HL-60 (cell line): ENCODE results near the gene NOP10.

Experiments used
- DNase-seq, 2 experiments: peaks; one replicate each; pipeline ENCODE4 v3.0.0-alpha.2; 2010 to 2020; ENCODE audit warnings: low read depth in 1 of 2, low spot score in 1 of 2
- H3K27ac ChIP-seq: fragments of 250-450 bp; sonication (Bioruptor Pico); replicated peaks from 2 replicates; pipeline ENCODE4 v1.5.1; 2020; ENCODE audit warnings: mild to moderate bottlenecking, moderate library complexity
- H3K27me3 ChIP-seq: fragments of 250-450 bp; sonication (Bioruptor Pico); 2 replicates; pipeline ENCODE4 v1.5.1; 2021; ENCODE audit warnings: mild to moderate bottlenecking, moderate library complexity; ENCODE audit not compliant: insufficient read depth, poor library complexity, severe bottlenecking
- H3K4me3 ChIP-seq: replicated peaks from 2 replicates; pipeline ENCODE4 v1.5.1; 2011; ENCODE audit warnings: mild to moderate bottlenecking, control low read depth, low read length; ENCODE audit not compliant: insufficient read depth
- GABPA ChIP-seq: IDR thresholded peaks from 2 replicates; pipeline ENCODE4 v1.6.1; 2012; ENCODE audit warnings: low read depth
- POLR2AphosphoS5 ChIP-seq: IDR thresholded peaks from 2 replicates; pipeline ENCODE4 v1.6.1; 2012; ENCODE audit warnings: low read depth
- SPI1 ChIP-seq: IDR thresholded peaks from 2 replicates; pipeline ENCODE4 v1.6.1; 2012; ENCODE audit warnings: low read depth, mild to moderate bottlenecking, borderline replicate concordance
- TF ChIP-seq, protein P1 (sequence below): IDR thresholded peaks from one replicate; pipeline ENCODE4 v1.5.1; 2011; ENCODE audit warnings: low read length, control low read depth, inconsistent platforms; ENCODE audit not compliant: insufficient read depth
- TF ChIP-seq, protein P2 (sequence below): IDR thresholded peaks from 2 replicates; pipeline ENCODE4 v1.6.1; 2012; ENCODE audit warnings: low read depth; ENCODE audit not compliant: insufficient replicate concordance

Gene NOP10

DNA sequence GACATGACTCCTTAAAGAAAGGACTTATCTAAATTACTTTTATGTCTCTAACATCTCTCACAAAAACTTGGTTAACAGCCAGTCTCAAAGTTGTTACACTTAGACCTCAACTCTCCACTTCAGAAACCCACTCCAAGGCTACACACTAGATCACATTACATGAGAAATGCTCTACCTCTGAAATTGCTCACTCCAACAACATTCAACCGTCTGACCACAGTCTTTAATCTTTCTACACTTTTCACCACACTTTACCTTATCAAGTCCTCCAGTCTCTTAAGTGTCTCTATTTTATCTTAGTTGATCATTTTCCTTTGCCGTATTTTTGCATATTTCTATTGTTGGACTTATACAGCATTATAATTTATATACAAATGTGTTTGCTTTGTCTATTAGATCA lies 11.1 kb downstream of the NOP10 start:
- TF ChIP-seq, protein P1, sequence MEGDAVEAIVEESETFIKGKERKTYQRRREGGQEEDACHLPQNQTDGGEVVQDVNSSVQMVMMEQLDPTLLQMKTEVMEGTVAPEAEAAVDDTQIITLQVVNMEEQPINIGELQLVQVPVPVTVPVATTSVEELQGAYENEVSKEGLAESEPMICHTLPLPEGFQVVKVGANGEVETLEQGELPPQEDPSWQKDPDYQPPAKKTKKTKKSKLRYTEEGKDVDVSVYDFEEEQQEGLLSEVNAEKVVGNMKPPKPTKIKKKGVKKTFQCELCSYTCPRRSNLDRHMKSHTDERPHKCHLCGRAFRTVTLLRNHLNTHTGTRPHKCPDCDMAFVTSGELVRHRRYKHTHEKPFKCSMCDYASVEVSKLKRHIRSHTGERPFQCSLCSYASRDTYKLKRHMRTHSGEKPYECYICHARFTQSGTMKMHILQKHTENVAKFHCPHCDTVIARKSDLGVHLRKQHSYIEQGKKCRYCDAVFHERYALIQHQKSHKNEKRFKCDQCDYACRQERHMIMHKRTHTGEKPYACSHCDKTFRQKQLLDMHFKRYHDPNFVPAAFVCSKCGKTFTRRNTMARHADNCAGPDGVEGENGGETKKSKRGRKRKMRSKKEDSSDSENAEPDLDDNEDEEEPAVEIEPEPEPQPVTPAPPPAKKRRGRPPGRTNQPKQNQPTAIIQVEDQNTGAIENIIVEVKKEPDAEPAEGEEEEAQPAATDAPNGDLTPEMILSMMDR: no peak
- no peak for TF ChIP-seq POLR2AphosphoS5
- TF ChIP-seq, protein P2, sequence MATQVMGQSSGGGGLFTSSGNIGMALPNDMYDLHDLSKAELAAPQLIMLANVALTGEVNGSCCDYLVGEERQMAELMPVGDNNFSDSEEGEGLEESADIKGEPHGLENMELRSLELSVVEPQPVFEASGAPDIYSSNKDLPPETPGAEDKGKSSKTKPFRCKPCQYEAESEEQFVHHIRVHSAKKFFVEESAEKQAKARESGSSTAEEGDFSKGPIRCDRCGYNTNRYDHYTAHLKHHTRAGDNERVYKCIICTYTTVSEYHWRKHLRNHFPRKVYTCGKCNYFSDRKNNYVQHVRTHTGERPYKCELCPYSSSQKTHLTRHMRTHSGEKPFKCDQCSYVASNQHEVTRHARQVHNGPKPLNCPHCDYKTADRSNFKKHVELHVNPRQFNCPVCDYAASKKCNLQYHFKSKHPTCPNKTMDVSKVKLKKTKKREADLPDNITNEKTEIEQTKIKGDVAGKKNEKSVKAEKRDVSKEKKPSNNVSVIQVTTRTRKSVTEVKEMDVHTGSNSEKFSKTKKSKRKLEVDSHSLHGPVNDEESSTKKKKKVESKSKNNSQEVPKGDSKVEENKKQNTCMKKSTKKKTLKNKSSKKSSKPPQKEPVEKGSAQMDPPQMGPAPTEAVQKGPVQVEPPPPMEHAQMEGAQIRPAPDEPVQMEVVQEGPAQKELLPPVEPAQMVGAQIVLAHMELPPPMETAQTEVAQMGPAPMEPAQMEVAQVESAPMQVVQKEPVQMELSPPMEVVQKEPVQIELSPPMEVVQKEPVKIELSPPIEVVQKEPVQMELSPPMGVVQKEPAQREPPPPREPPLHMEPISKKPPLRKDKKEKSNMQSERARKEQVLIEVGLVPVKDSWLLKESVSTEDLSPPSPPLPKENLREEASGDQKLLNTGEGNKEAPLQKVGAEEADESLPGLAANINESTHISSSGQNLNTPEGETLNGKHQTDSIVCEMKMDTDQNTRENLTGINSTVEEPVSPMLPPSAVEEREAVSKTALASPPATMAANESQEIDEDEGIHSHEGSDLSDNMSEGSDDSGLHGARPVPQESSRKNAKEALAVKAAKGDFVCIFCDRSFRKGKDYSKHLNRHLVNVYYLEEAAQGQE: no peak
- no peak for TF ChIP-seq GABPA
- TF ChIP-seq SPI1: no peak
- Histone ChIP-seq H3K4me3 (no peak overlapping the region), H3K27ac (no peak overlapping the region), H3K27me3 (no peaks in the 10 kb centered on the region)
- no peak for DNase-seq

DNA sequence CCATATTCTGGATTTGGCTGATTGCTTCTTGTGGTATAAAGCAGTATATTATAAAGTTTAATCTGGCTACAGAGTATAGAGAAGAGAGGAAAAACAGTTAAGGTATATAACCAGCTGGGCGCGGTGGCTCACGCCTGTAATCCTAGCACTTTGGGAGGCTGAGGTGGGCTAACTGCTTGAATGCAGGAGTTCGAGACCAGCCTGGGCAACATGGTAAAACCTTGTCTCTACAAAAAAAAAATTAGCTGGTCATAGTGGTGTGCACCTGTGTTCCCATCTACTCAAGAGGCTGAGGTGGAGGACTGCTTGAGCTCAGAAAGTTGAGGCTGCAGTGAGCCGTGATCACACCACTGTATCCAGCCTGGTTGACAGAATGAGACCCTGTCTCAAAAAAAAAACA lies 12.7 kb downstream of the NOP10 start:
- Histone ChIP-seq H3K4me3 (no peak overlapping the region), H3K27me3 (no peaks in the 10 kb centered on the region), H3K27ac (no peak overlapping the region)
- DNase-seq: no peak
- TF ChIP-seq, protein P2: no peak
- TF ChIP-seq SPI1 (no peak), POLR2AphosphoS5 (no peak), GABPA (no peak)
- TF ChIP-seq, protein P1: no peak

DNA sequence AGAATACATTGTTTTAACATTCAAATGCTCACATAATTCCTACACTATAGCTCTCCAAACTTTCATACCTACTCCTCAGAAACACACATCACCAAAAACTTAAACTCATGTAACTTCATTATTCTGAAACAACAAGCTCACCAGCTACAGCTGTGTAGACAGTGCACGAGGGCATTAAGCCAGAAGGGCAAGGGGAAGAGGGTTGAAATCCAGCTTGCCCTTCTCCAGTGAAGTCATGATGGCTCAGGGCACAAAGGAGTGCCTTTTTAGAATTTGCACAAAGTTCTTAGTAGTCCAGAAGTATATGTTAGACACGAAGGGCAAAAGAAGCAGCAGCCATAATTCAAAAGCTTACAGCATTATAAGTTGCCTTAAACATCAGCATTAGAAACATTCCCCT lies 13.9 kb downstream of the NOP10 start:
- DNase-seq: no peak
- Histone ChIP-seq H3K4me3 (no peak overlapping the region), H3K27ac (no peak overlapping the region), H3K27me3 (no peaks in the 10 kb centered on the region)
- TF ChIP-seq POLR2AphosphoS5: no peak

DNA sequence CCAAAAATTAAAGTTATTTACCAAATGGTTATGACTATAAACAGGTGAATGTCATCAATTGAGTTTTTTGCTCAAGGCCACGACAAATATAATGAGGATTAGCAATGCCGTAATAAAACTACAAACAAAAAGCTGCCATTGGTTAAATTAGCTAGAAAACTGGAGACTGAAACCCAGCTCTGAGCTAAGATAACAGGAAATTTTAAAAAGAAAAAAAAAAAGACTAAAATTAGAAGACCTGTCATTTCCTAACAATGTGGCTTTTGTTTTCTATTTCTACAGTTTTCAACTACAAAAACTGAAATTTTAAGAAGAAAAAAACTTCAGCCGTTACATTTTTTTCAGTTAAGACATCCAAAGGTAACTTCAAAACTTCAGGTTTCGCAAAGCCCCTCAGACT lies 15.0 kb downstream of the NOP10 start:
- TF ChIP-seq, protein P2: no peak
- no peak for TF ChIP-seq GABPA
- no peak for TF ChIP-seq SPI1
- TF ChIP-seq POLR2AphosphoS5: no peak
- no peak for DNase-seq
- Histone ChIP-seq H3K27me3 (no peaks in the 10 kb centered on the region), H3K27ac (no peak overlapping the region), H3K4me3 (no peak overlapping the region)
